Measurements from ENCODE around the gene WSCD1. TPM values are rescaled to one million over a fixed set of nuclear protein-coding genes. Genes with fewer than 3 reads are reported as not detected.
A peak's percentile ranks its signal among the peaks of the same experiment; 100 is the strongest.

The WSCD1 gene
- total RNA-seq, 4 donors from 2014 or later = 1.7 to 6.8 (median 3.5) TPM

GRCh38 chr17:6094926-6095325 lies 24.7 kb downstream of the WSCD1 start:
- intact Hi-C loops (cut with DNase I) = no loop called here

GRCh38 chr17:6095501-6095900 lies 25.3 kb downstream of the WSCD1 start:
- no peak overlapping the region for H3K27ac ChIP-seq (replicated peaks in 1 of 4)
- intact Hi-C loops (cut with DNase I) = no loop called here
- H3K4me1 ChIP-seq = peaks cover 0 to 5% (median 0%) of the 10 kb centered on the region in 4 donors
- DNase-seq (ENCODE audit: extremely low spot score) = no peak
- 83% methylated on average over 6 of the region's 6 CpGs for WGBS
- TF ChIP-seq, protein P1, sequence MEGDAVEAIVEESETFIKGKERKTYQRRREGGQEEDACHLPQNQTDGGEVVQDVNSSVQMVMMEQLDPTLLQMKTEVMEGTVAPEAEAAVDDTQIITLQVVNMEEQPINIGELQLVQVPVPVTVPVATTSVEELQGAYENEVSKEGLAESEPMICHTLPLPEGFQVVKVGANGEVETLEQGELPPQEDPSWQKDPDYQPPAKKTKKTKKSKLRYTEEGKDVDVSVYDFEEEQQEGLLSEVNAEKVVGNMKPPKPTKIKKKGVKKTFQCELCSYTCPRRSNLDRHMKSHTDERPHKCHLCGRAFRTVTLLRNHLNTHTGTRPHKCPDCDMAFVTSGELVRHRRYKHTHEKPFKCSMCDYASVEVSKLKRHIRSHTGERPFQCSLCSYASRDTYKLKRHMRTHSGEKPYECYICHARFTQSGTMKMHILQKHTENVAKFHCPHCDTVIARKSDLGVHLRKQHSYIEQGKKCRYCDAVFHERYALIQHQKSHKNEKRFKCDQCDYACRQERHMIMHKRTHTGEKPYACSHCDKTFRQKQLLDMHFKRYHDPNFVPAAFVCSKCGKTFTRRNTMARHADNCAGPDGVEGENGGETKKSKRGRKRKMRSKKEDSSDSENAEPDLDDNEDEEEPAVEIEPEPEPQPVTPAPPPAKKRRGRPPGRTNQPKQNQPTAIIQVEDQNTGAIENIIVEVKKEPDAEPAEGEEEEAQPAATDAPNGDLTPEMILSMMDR (IDR thresholded peaks at IDR 0.05) = no peak
- TF ChIP-seq POLR2A (IDR thresholded peaks at IDR 0.05; ENCODE audit: low read depth) (no peak), POLR2AphosphoS5 (IDR thresholded peaks at IDR 0.05) (no peak), EP300 (IDR thresholded peaks at IDR 0.05) (no peak)
- no peaks in the 10 kb centered on the region for H3K9me3 ChIP-seq
- H3K4me3 ChIP-seq = no peak overlapping the region
- no peaks in the 10 kb centered on the region for H3K27me3 ChIP-seq
- peaks cover 0 to 10% (median 3%) of the 10 kb centered on the region in 4 donors for H3K36me3 ChIP-seq

More at GRCh38 chr17:6094926-6095325, 24.7 kb downstream of the WSCD1 start:
- Histone ChIP-seq H3K4me1 (peaks cover 0 to 5% (median 0%) of the 10 kb centered on the region in 4 donors), H3K9me3 (no peaks in the 10 kb centered on the region), H3K36me3 (peaks cover 0 to 14% (median 3%) of the 10 kb centered on the region in 4 donors), H3K4me3 (no peak overlapping the region), H3K27ac (replicated peaks in 1 of 4) (no peak overlapping the region), H3K27me3 (no peaks in the 10 kb centered on the region)
- TF ChIP-seq EP300 (IDR thresholded peaks at IDR 0.05) (no peak), POLR2A (IDR thresholded peaks at IDR 0.05; ENCODE audit: low read depth) (no peak)
- DNase-seq (ENCODE audit: extremely low spot score) = no peak
- WGBS = 93% methylated on average over 9 of the region's 11 CpGs

DNA sequence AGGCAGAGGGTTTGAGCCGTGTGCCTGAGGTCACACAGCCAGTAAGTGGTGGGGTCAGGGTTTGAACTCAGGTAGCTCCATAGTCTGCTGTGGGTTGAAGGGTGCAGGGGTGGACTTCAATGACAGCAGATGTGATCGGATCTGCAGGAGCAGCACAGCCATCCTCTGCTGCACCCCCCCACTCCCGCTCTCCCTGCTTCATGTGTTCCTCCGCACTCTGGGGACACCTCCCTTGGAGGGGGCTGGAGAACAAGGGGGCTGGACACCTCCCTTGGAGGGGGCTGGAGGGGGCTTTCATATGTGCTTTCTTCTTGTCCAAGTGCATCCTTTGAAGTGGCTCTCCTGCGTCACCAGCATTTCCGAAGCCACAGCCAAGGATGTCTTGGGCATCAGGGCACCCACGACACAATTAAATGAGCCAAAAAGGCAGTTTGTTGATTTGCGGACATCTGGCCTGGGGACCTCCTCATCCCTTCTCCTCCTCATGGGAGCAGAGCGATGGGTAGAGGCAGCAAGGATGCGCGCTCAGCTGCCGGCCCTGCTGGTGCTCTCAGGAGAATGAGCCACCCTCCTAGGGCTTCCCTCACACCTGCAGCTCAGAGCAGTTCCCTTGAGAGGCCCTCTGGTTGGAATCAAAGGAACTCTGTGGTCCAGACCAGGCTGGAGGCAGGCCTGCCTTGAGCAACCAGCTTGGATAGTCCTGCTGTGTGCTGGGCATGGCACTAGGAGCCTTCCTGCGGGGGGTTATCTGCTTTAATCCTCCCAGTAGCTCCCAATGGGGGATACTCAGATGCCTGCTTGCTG lies 26.2 kb downstream of the WSCD1 start:
- H3K36me3 ChIP-seq = peaks cover 0 to 10% (median 3%) of the 10 kb centered on the region in 4 donors
- WGBS = 85% methylated on average over 6 of the region's 13 CpGs
- no peak for TF ChIP-seq POLR2A (IDR thresholded peaks at IDR 0.05; ENCODE audit: low read depth)
- TF ChIP-seq, protein P1 (IDR thresholded peaks at IDR 0.05) = no peak
- no peak for TF ChIP-seq POLR2AphosphoS5 (IDR thresholded peaks at IDR 0.05)
- TF ChIP-seq EP300 (IDR thresholded peaks at IDR 0.05) = no peak
- intact Hi-C loops (cut with DNase I) = no loop called here
- no peak overlapping the region for H3K4me3 ChIP-seq
- no peak overlapping the region for H3K27ac ChIP-seq (replicated peaks in 1 of 4)
- no peaks in the 10 kb centered on the region for H3K9me3 ChIP-seq
- H3K4me1 ChIP-seq = peaks cover 0 to 5% (median 0%) of the 10 kb centered on the region in 4 donors
- no peak for DNase-seq (ENCODE audit: extremely low spot score)
- H3K27me3 ChIP-seq = no peaks in the 10 kb centered on the region

GRCh38 chr17:6097005-6097279 lies 26.8 kb downstream of the WSCD1 start:
- Histone ChIP-seq H3K4me3 (no peak overlapping the region), H3K4me1 (peaks cover 0 to 6% (median 0%) of the 10 kb centered on the region in 4 donors), H3K27me3 (no peaks in the 10 kb centered on the region), H3K36me3 (peaks cover 0 to 10% (median 3%) of the 10 kb centered on the region in 4 donors), H3K27ac (replicated peaks in 1 of 4) (no peak overlapping the region), H3K9me3 (no peaks in the 10 kb centered on the region)
- intact Hi-C loops (cut with DNase I) = no loop called here
- DNase-seq (ENCODE audit: extremely low spot score) = no peak
- TF ChIP-seq EP300 (IDR thresholded peaks at IDR 0.05) = no peak
- TF ChIP-seq, protein P1 (IDR thresholded peaks at IDR 0.05) = no peak
- TF ChIP-seq POLR2A (IDR thresholded peaks at IDR 0.05; ENCODE audit: low read depth) = no peak
- TF ChIP-seq POLR2AphosphoS5 (IDR thresholded peaks at IDR 0.05) = no peak
- WGBS = 92% methylated on average over 6 of the region's 10 CpGs

GRCh38 chr17:6098050-6098822 lies 28.1 kb downstream of the WSCD1 start:
- H3K36me3 ChIP-seq = peaks cover 0 to 6% (median 3%) of the 10 kb centered on the region in 4 donors
- peaks cover 0 to 9% (median 0%) of the 10 kb centered on the region in 4 donors for H3K4me1 ChIP-seq
- intact Hi-C loops (cut with DNase I) = no loop called here
- TF ChIP-seq, protein P1 (IDR thresholded peaks at IDR 0.05) = no peak
- peak; percentile 33 to 56 for TF ChIP-seq POLR2AphosphoS5 (IDR thresholded peaks at IDR 0.05)
- TF ChIP-seq EP300 (IDR thresholded peaks at IDR 0.05) = no peak
- TF ChIP-seq POLR2A (IDR thresholded peaks at IDR 0.05; ENCODE audit: low read depth) = no peak
- H3K4me3 ChIP-seq = no peak overlapping the region
- no peaks in the 10 kb centered on the region for H3K9me3 ChIP-seq
- DNase-seq (ENCODE audit: extremely low spot score) = no peak
- WGBS = 44% methylated on average over 11 of the region's 11 CpGs
- peak overlapping the region in 3 of 4 donors; percentile 10 to 53 (median 10) for H3K27ac ChIP-seq (replicated peaks in 1 of 4)
- no peaks in the 10 kb centered on the region for H3K27me3 ChIP-seq
